22Rv1 (cell line): Measurements from ENCODE around the gene AP2M1.

Experiments used
- ZFX ChIP-seq: fragments of 450-650 bp; IDR thresholded peaks from 2 replicates; pipeline ENCODE4 v1.6.1; 2017; ENCODE audit warnings: antibody characterized with exemption, borderline replicate concordance
- TF ChIP-seq, protein P1 (sequence below): fragments of 450-650 bp; IDR thresholded peaks from 2 replicates; pipeline ENCODE4 v1.5.1; 2017; ENCODE audit warnings: mild to moderate bottlenecking

GRCh38 chr3:184180165-184180564, 5.5 kb downstream of the AP2M1 start:
- TF ChIP-seq, protein P1, sequence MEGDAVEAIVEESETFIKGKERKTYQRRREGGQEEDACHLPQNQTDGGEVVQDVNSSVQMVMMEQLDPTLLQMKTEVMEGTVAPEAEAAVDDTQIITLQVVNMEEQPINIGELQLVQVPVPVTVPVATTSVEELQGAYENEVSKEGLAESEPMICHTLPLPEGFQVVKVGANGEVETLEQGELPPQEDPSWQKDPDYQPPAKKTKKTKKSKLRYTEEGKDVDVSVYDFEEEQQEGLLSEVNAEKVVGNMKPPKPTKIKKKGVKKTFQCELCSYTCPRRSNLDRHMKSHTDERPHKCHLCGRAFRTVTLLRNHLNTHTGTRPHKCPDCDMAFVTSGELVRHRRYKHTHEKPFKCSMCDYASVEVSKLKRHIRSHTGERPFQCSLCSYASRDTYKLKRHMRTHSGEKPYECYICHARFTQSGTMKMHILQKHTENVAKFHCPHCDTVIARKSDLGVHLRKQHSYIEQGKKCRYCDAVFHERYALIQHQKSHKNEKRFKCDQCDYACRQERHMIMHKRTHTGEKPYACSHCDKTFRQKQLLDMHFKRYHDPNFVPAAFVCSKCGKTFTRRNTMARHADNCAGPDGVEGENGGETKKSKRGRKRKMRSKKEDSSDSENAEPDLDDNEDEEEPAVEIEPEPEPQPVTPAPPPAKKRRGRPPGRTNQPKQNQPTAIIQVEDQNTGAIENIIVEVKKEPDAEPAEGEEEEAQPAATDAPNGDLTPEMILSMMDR: no peak
- no peak for TF ChIP-seq ZFX
